ENCODE data around the gene ZBTB16. TPM values are rescaled to one million over a fixed set of nuclear protein-coding genes. Genes with fewer than 3 reads are reported as not detected.

The ZBTB16 gene
- polyA plus RNA-seq, 1 donor (not counting 4 experiments of a cell fraction or from before 2014, with no cell fraction given): 0.18 TPM

- Histone ChIP-seq H3K4me3 (ENCODE audit: control insufficient read depth in 2 of 3, extremely low read depth in 1 of 3, insufficient read depth in 2 of 3, low read depth in 1 of 3, low read length in 3 of 3) (no peak overlapping the region), H3K9me3 (ENCODE audit: control insufficient read depth, low read depth, low read length) (no peaks in the 10 kb centered on the region), H2AFZ (ENCODE audit: control insufficient read depth, low read length) (no peak overlapping the region), H3K9ac (ENCODE audit: control insufficient read depth, extremely low read depth, insufficient read depth, low read length) (no peak overlapping the region), H3K79me2 (ENCODE audit: control insufficient read depth, insufficient read depth, low read length) (no peaks in the 10 kb centered on the region), H3K9me1 (ENCODE audit: control insufficient read depth, extremely low read depth, insufficient read depth, low read length) (no peaks in the 10 kb centered on the region), H3K27me3 (ENCODE audit: control insufficient read depth, extremely low read depth, insufficient read depth, low read length) (peaks cover 26% of the 10 kb centered on the region), H3K4me1 (ENCODE audit: control insufficient read depth, extremely low read depth, insufficient read depth, low read length) (no peaks in the 10 kb centered on the region), H3K4me2 (ENCODE audit: control insufficient read depth, extremely low read depth, insufficient read depth, low read depth, low read length) (no peak overlapping the region), H3K36me3 (ENCODE audit: control insufficient read depth in 2 of 2, extremely low read depth in 1 of 2, insufficient read depth in 2 of 2, low read length in 2 of 2) (no peaks in the 10 kb centered on the region), H4K20me1 (ENCODE audit: control insufficient read depth, extremely low read depth, insufficient read depth, low read length) (no peaks in the 10 kb centered on the region), H3K27ac (ENCODE audit: control insufficient read depth, insufficient read depth, low read length) (no peak overlapping the region)
- no peak for FAIRE-seq
- TF ChIP-seq CTCF (optimal IDR thresholded peaks at IDR 0.05 in 1 of 3, IDR thresholded peaks at IDR 0.05 in 1 of 3, conservative IDR thresholded peaks at IDR 0.05 in 1 of 3; ENCODE audit: extremely low read depth in 1 of 3, insufficient read depth in 2 of 3, low read length in 3 of 3) (no peak), EZH2 (IDR thresholded peaks at IDR 0.05; ENCODE audit: low read length) (no peak)
- dilution Hi-C loops (cut with MboI; ENCODE audit: extremely low pct_ligation_motif_present, low sequenced_read_pairs): no loop called here
- no peak for DNase-seq (ENCODE audit: low read depth, low spot score)
Measured at GRCh38 chr11:114148013-114148382, 88.5 kb downstream of the ZBTB16 start.

GRCh38 chr11:114149689-114150407, 90.3 kb downstream of the ZBTB16 start:
- Histone ChIP-seq H3K9me3 (ENCODE audit: control insufficient read depth, low read depth, low read length) (no peaks in the 10 kb centered on the region), H3K27ac (ENCODE audit: control insufficient read depth, insufficient read depth, low read length) (no peak overlapping the region), H3K9ac (ENCODE audit: control insufficient read depth, extremely low read depth, insufficient read depth, low read length) (no peak overlapping the region), H3K4me3 (ENCODE audit: control insufficient read depth in 2 of 3, extremely low read depth in 1 of 3, insufficient read depth in 2 of 3, low read depth in 1 of 3, low read length in 3 of 3) (no peak overlapping the region), H3K36me3 (ENCODE audit: control insufficient read depth in 2 of 2, extremely low read depth in 1 of 2, insufficient read depth in 2 of 2, low read length in 2 of 2) (no peaks in the 10 kb centered on the region), H4K20me1 (ENCODE audit: control insufficient read depth, extremely low read depth, insufficient read depth, low read length) (no peaks in the 10 kb centered on the region), H3K4me2 (ENCODE audit: control insufficient read depth, extremely low read depth, insufficient read depth, low read depth, low read length) (no peak overlapping the region), H2AFZ (ENCODE audit: control insufficient read depth, low read length) (no peak overlapping the region), H3K79me2 (ENCODE audit: control insufficient read depth, insufficient read depth, low read length) (no peaks in the 10 kb centered on the region), H3K27me3 (ENCODE audit: control insufficient read depth, extremely low read depth, insufficient read depth, low read length) (peaks cover 31% of the 10 kb centered on the region), H3K4me1 (ENCODE audit: control insufficient read depth, extremely low read depth, insufficient read depth, low read length) (peaks cover 8% of the 10 kb centered on the region), H3K9me1 (ENCODE audit: control insufficient read depth, extremely low read depth, insufficient read depth, low read length) (no peaks in the 10 kb centered on the region)
- TF ChIP-seq EZH2 (IDR thresholded peaks at IDR 0.05; ENCODE audit: low read length) (no peak), CTCF (optimal IDR thresholded peaks at IDR 0.05 in 1 of 3, IDR thresholded peaks at IDR 0.05 in 1 of 3, conservative IDR thresholded peaks at IDR 0.05 in 1 of 3; ENCODE audit: extremely low read depth in 1 of 3, insufficient read depth in 2 of 3, low read length in 3 of 3) (no peak)
- dilution Hi-C loops (cut with MboI; ENCODE audit: extremely low pct_ligation_motif_present, low sequenced_read_pairs): no loop called here
- FAIRE-seq: no peak
- no peak for DNase-seq (ENCODE audit: low read depth, low spot score)
